H1 (cell line): Measurements from ENCODE around the gene TEX54.

Experiments
- ATF3 ChIP-seq: IDR thresholded peaks from 2 replicates; pipeline ENCODE4 v1.6.1; 2011; ENCODE audit warnings: low read depth, mild to moderate bottlenecking, low read length; ENCODE audit not compliant: insufficient read depth
- BRCA1 ChIP-seq: IDR thresholded peaks from 2 replicates; pipeline ENCODE4 v1.6.1; 2012; ENCODE audit warnings: low read depth, low read length, improper control_type of control experiment
- CTCF ChIP-seq, 3 experiments: IDR thresholded peaks; 1 replicate in 2 of 3; 2 replicates in 1 of 3; pipeline versions ENCODE4 v1.5.1 to v1.6.1; 2011; ENCODE audit warnings: low read length in 3 of 3, mild to moderate bottlenecking in 3 of 3, inconsistent platforms in 2 of 3, low read depth in 1 of 3, moderate library complexity in 1 of 3; ENCODE audit not compliant: insufficient read depth in 1 of 3; ENCODE audit errors: control extremely low read depth in 1 of 3
- EP300 ChIP-seq, 2 experiments: IDR thresholded peaks; 1 replicate in 1 of 2; 2 replicates in 1 of 2; pipeline ENCODE4 v1.6.1; 2011 to 2012; ENCODE audit warnings: low read depth in 2 of 2, low read length in 2 of 2, mild to moderate bottlenecking in 2 of 2, borderline replicate concordance in 1 of 2, inconsistent platforms in 1 of 2, moderate library complexity in 1 of 2
- JUN ChIP-seq: IDR thresholded peaks from 2 replicates; pipeline ENCODE4 v1.6.1; 2011; ENCODE audit warnings: low read depth, mild to moderate bottlenecking, improper control_type of control experiment, low read length
- POLR2A ChIP-seq, 2 experiments: IDR thresholded peaks; 1 replicate in 1 of 2; 2 replicates in 1 of 2; pipeline ENCODE4 v1.6.1; 2011; ENCODE audit warnings: low read depth in 2 of 2, low read length in 2 of 2, mild to moderate bottlenecking in 2 of 2; ENCODE audit errors: control extremely low read depth in 1 of 2
- POLR2AphosphoS5 ChIP-seq: IDR thresholded peaks from 2 replicates; pipeline ENCODE4 v1.6.1; 2011; ENCODE audit warnings: low read depth, low read length
- RFX5 ChIP-seq: IDR thresholded peaks from 2 replicates; pipeline ENCODE4 v1.6.1; 2011; ENCODE audit warnings: low read depth, low read length, improper control_type of control experiment, borderline replicate concordance
- SP1 ChIP-seq: IDR thresholded peaks from 2 replicates; pipeline ENCODE4 v1.6.1; 2011; ENCODE audit warnings: low read depth, low read length
- SRF ChIP-seq: IDR thresholded peaks from 2 replicates; pipeline ENCODE4 v1.6.1; 2011; ENCODE audit warnings: mild to moderate bottlenecking, low read depth, low read length, moderate library complexity
- ZNF274 ChIP-seq: IDR thresholded peaks from 2 replicates; pipeline ENCODE4 v1.7.0; 2012; ENCODE audit warnings: low read length, borderline replicate concordance; ENCODE audit errors: extremely low read depth

GRCh38 chr11:62882431-62882749, 49.7 kb upstream of the TEX54 start:
- TF ChIP-seq CTCF (IDR thresholded peaks at IDR 0.05; ENCODE audit: control extremely low read depth in 1 of 3, insufficient read depth in 1 of 3, low read depth in 1 of 3, low read length in 3 of 3) (no peak), JUN (no peak), POLR2AphosphoS5 (no peak), ZNF274 (no peak), EP300 (IDR thresholded peaks at IDR 0.05; ENCODE audit: borderline replicate concordance in 1 of 2, low read depth in 2 of 2, low read length in 2 of 2) (no peak), SP1 (no peak), BRCA1 (no peak), RFX5 (no peak), SRF (no peak), ATF3 (no peak), POLR2A (IDR thresholded peaks at IDR 0.05; ENCODE audit: control extremely low read depth in 1 of 2, low read depth in 2 of 2, low read length in 2 of 2) (no peak)
